Measurements from ENCODE around the gene SEMA4D. TPM values are rescaled to one million over a fixed set of nuclear protein-coding genes. Genes with fewer than 3 reads are reported as not detected.

The SEMA4D gene
- total RNA-seq, 3 donors from 2014 or later (not counting 1 experiment from before 2014, with no cell fraction given): 354 to 448 (median 420) TPM

DNA sequence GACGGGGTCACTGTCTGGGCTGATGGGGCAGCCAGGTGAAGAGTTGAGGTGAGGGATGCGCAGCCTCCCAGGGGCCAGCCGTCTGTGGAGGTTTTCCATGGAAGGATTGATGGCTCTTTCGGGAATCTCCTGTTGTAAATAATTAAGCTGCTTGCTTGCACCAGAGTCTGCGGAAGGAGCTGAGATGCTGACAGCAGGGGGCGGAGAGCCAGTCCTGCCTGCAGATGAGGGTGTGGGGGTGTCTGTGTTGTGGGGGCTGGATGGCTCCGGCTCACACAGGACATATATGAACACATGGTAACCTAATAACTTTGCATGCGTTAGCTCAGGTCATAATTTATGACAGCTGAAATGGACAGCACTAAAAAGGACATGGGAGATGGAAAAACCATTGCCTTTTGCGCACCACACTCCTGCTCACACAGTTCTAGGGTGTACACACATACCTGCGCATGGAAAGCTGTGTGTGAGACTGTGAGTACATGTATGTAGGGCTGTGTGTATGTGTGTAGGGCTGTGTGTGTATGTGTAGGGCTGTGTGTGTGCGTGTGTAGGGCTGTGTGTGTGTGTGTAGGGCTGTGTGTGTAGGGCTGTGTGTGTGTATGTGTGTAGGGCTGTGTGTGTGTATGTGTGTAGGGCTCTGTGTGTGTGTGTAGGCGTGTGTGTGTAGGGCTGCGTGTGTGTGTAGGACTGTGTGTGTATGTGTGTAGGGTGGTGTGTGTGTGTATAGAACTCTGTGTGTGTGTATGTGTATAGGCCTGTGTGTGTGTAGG lies 36.8 kb upstream of the SEMA4D start:
- intact Hi-C loops (cut with micrococcal nuclease): loop anchor here (5.0 kb wide), 1 partner anchor 87 kb away; no protein-coding TSS in a partner anchor
- H3K27ac Mint-ChIP-seq: peak overlapping the region; percentile 85 to 98
- peak overlapping the region; percentile 61 for H3K4me3 Mint-ChIP-seq
- H3K27me3 Mint-ChIP-seq (ENCODE audit: low read depth in 2 of 2): no peaks in the 10 kb centered on the region
- H3K9me3 Mint-ChIP-seq: no peaks in the 10 kb centered on the region
- peaks cover 95 to 98% of the 10 kb centered on the region in 2 donors for H3K4me1 Mint-ChIP-seq
- H3K27ac ChIP-seq (ENCODE audit: low read length): peak overlapping the region; percentile 93
- ATAC-seq (no peak), DNase-seq (no peak)
- peaks cover 92% of the 10 kb centered on the region for H3K4me1 ChIP-seq (ENCODE audit: control insufficient read depth, insufficient read depth, low read length)
- H3K9me3 ChIP-seq (ENCODE audit: control insufficient read depth, insufficient read depth, low read length): no peaks in the 10 kb centered on the region
- TF ChIP-seq, protein P1, sequence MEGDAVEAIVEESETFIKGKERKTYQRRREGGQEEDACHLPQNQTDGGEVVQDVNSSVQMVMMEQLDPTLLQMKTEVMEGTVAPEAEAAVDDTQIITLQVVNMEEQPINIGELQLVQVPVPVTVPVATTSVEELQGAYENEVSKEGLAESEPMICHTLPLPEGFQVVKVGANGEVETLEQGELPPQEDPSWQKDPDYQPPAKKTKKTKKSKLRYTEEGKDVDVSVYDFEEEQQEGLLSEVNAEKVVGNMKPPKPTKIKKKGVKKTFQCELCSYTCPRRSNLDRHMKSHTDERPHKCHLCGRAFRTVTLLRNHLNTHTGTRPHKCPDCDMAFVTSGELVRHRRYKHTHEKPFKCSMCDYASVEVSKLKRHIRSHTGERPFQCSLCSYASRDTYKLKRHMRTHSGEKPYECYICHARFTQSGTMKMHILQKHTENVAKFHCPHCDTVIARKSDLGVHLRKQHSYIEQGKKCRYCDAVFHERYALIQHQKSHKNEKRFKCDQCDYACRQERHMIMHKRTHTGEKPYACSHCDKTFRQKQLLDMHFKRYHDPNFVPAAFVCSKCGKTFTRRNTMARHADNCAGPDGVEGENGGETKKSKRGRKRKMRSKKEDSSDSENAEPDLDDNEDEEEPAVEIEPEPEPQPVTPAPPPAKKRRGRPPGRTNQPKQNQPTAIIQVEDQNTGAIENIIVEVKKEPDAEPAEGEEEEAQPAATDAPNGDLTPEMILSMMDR (IDR thresholded peaks at IDR 0.05): no peak
- no peaks in the 10 kb centered on the region for H3K36me3 Mint-ChIP-seq
- H3K27me3 ChIP-seq (ENCODE audit: control insufficient read depth, insufficient read depth, low read length): no peaks in the 10 kb centered on the region
- H3K36me3 ChIP-seq (ENCODE audit: control insufficient read depth, insufficient read depth, low read length): no peaks in the 10 kb centered on the region
- 88% methylated on average over 13 of the region's 13 CpGs for WGBS (ENCODE audit: insufficient coverage)
- no peak overlapping the region for H3K4me3 ChIP-seq (ENCODE audit: low read length)

DNA sequence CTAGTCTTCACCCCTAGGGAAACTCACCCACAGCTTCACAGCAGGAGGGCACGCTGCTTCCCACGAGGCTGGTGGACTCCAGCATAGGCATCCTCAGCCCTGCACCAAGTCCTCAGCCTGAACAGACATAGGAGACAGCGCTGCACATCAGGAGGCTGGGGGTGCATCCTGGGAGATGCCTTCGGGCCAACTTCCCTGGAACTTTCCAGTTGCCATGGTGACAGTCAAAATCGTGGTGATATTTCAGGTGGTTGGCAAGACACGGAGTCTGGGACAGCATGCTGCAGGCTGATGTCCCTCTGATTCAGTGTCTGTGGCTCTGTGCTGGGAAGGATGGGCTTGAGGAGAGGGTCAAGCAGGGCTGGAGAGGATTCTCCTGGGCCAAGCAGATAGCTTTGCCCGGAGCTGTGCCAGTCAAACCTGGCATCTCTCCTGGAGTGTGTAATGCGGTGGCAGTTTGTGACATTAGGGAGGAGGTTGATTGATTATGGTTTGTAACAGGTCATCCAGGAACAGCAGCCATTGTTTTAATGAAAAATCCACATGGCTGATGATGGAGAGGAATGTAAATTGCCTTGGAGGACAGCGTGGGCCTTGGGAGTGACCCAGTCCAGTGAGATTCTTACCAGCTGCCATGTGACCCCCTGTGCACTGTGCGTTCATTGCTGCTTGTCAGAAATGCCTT lies 35.6 kb upstream of the SEMA4D start:
- DNase-seq: no peak
- no peaks in the 10 kb centered on the region for H3K27me3 Mint-ChIP-seq (ENCODE audit: low read depth in 2 of 2)
- 97% methylated on average over 10 of the region's 10 CpGs for WGBS (ENCODE audit: insufficient coverage)
- TF ChIP-seq, protein P1 (IDR thresholded peaks at IDR 0.05): no peak
- peak overlapping the region; percentile 85 to 98 for H3K27ac Mint-ChIP-seq
- Histone ChIP-seq H3K27me3 (ENCODE audit: control insufficient read depth, insufficient read depth, low read length) (no peaks in the 10 kb centered on the region), H3K9me3 (ENCODE audit: control insufficient read depth, insufficient read depth, low read length) (no peaks in the 10 kb centered on the region), H3K36me3 (ENCODE audit: control insufficient read depth, insufficient read depth, low read length) (no peaks in the 10 kb centered on the region), H3K4me1 (ENCODE audit: control insufficient read depth, insufficient read depth, low read length) (peaks cover 92% of the 10 kb centered on the region), H3K27ac (ENCODE audit: low read length) (no peak overlapping the region), H3K4me3 (ENCODE audit: low read length) (no peak overlapping the region)
- intact Hi-C loops (cut with micrococcal nuclease): no loop called here
- no peaks in the 10 kb centered on the region for H3K36me3 Mint-ChIP-seq
- peaks cover 95 to 98% of the 10 kb centered on the region in 2 donors for H3K4me1 Mint-ChIP-seq
- H3K9me3 Mint-ChIP-seq: no peaks in the 10 kb centered on the region
- no peak for ATAC-seq
- H3K4me3 Mint-ChIP-seq: no peak overlapping the region

DNA sequence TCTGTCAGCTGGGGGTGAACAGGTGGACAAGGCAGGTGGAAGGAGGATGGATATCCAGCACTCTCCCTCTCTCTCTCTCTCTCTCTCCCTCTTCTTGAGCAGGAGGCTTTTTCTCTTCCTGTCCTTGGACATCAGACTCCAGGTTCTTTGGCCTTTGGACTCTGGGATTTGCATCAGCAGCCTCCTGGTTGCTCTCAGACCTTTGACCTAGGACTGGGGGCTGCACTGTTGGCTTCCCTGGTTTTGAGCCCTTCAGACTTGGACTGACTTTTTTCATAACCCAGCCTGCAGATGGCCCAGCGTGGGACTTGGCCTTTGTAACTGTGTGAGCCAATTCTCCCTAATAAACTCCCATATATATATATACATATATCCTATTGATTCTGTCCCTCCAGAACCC lies 35.0 kb upstream of the SEMA4D start:
- intact Hi-C loops (cut with micrococcal nuclease): no loop called here
- H3K4me3 Mint-ChIP-seq: no peak overlapping the region
- WGBS (ENCODE audit: insufficient coverage): 100% methylated on average over 1 of the region's 1 CpG

More for the DNA sequence above, 35.0 kb upstream of the SEMA4D start:
- H3K36me3 ChIP-seq (ENCODE audit: control insufficient read depth, insufficient read depth, low read length): no peaks in the 10 kb centered on the region
- H3K27ac ChIP-seq (ENCODE audit: low read length): no peak overlapping the region
- DNase-seq: no peak
- H3K4me1 ChIP-seq (ENCODE audit: control insufficient read depth, insufficient read depth, low read length): peaks cover 92% of the 10 kb centered on the region
- Mint-ChIP-seq H3K27ac (peak overlapping the region; percentile 85 to 98), H3K4me1 (peaks cover 95 to 98% of the 10 kb centered on the region in 2 donors), H3K36me3 (no peaks in the 10 kb centered on the region), H3K9me3 (no peaks in the 10 kb centered on the region), H3K27me3 (ENCODE audit: low read depth in 2 of 2) (no peaks in the 10 kb centered on the region)
- no peak overlapping the region for H3K4me3 ChIP-seq (ENCODE audit: low read length)
- H3K27me3 ChIP-seq (ENCODE audit: control insufficient read depth, insufficient read depth, low read length): no peaks in the 10 kb centered on the region
- H3K9me3 ChIP-seq (ENCODE audit: control insufficient read depth, insufficient read depth, low read length): no peaks in the 10 kb centered on the region
- ATAC-seq: no peak
- TF ChIP-seq, protein P1 (IDR thresholded peaks at IDR 0.05): no peak
